GM23248 (cell line): ENCODE measurements around the gene ITK.
"Not testable (repeated sequence)": the region's sequence is repeated elsewhere in the genome, so short reads cannot be mapped to it uniquely, and the experiment has no call there.

Experiments used
- EZH2 ChIP-seq: fragments of 200-600 bp; sonication (generic); IDR thresholded peaks from 2 replicates; pipeline ENCODE4 v1.6.1; 2018; ENCODE audit warnings: antibody characterized with exemption, mild to moderate bottlenecking; ENCODE audit not compliant: insufficient read depth, poor library complexity, severe bottlenecking
- EZH2phosphoT487 ChIP-seq: fragments of 200-600 bp; sonication (generic); IDR thresholded peaks from 2 replicates; pipeline ENCODE4 v1.6.1; 2018; ENCODE audit warnings: antibody characterized with exemption, moderate library complexity, mild to moderate bottlenecking, low read depth; ENCODE audit not compliant: insufficient read depth

GRCh38 chr5:157185122-157185521 is 4.5 kb downstream of the ITK start:
- TF ChIP-seq EZH2, EZH2phosphoT487: not testable (repeated sequence)
